GM19043 (cell line): Measurements from ENCODE around the gene APCDD1L.
"Not testable (repeated sequence)": the region's sequence is repeated elsewhere in the genome, so short reads cannot be mapped to it uniquely, and the experiment has no call there.

ENCODE experiments used
- ATAC-seq: cut with Tn5 transposase; IDR thresholded peaks from one replicate; pipeline ENCODE4 v1.9.1; 2021; ENCODE audit warnings: low read depth; ENCODE audit not compliant: unreplicated experiment

Gene APCDD1L

DNA sequence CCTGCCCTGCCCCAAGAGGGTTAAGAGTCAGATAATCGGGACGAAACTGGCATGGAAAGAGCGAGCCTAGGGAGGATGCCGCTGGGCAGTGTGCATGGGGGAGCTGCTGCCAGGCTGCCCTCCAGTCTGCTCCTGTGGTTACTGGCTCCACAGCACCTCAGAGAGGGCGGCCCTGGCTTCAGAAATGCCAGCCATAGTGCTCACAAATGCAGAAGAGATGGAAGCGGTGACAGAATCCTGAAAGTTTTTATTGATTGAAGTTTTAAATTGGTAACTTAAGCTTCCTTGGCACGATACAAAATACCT is 68.3 kb downstream of the APCDD1L start:
- no peak for ATAC-seq

DNA sequence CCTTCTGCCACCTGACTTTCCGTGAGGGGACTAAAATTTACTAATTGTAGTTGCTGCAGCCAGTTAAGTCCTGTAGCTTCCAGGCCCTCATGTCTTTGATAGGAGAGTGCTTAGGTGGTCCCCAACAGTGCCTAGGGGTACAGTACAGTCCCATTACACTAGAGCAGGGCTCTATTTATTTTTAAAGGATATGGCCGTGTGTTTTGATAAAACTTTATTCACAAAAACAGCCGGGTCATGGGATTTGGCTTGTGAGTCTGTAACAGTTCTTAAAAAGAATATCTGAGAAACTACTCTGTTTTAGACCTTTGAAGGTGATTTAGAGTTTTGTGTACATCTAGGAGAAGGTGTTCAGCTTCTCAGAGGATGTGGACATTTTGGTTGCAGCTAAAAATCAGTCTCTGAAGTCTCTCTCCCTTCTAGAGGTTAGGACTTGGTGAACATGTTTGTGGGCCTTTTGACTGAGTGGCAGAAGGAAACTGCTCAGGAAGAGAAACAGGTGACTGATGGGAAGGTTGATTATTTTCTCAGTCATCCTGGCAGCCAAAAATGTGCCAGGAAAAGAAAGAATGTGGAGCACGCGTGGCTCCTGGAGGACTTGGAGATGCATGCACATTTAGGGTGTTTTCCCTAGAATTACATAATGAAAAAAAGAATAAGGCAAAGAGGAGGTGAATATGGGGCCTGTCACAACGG is 68.8 kb downstream of the APCDD1L start:
- no peak for ATAC-seq

DNA sequence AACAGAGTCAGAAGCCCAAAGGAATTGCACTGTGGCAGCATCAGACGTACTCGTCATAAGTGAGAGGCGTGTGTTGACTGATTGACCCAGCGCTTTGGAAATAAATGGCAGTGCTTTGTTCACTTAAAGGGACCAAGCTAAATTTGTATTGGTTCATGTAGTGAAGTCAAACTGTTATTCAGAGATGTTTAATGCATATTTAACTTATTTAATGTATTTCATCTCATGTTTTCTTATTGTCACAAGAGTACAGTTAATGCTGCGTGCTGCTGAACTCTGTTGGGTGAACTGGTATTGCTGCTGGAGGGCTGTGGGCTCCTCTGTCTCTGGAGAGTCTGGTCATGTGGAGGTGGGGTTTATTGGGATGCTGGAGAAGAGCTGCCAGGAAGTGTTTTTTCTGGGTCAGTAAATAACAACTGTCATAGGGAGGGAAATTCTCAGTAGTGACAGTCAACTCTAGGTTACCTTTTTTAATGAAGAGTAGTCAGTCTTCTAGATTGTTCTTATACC is 70.4 kb downstream of the APCDD1L start:
- no peak for ATAC-seq

DNA sequence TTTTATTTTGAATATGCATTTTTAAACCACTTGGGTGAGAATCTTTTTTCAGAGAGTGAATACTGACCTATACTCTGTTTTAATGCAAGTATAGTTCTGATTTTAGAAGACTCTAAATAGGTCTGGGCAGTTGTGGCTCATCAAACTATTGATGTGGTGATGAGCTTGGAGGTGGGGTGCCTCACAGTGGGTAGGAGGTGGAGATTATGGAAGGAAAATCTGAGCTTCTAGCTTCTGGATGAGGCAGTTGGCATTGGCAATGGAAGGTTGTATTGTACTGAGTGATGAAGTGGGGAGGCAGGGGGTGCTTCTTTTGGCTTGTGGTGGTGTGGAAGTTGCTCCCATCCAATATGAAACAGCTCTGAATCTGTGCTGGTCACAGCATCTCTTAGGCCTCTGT is 73.5 kb downstream of the APCDD1L start:
- no peak for ATAC-seq

DNA sequence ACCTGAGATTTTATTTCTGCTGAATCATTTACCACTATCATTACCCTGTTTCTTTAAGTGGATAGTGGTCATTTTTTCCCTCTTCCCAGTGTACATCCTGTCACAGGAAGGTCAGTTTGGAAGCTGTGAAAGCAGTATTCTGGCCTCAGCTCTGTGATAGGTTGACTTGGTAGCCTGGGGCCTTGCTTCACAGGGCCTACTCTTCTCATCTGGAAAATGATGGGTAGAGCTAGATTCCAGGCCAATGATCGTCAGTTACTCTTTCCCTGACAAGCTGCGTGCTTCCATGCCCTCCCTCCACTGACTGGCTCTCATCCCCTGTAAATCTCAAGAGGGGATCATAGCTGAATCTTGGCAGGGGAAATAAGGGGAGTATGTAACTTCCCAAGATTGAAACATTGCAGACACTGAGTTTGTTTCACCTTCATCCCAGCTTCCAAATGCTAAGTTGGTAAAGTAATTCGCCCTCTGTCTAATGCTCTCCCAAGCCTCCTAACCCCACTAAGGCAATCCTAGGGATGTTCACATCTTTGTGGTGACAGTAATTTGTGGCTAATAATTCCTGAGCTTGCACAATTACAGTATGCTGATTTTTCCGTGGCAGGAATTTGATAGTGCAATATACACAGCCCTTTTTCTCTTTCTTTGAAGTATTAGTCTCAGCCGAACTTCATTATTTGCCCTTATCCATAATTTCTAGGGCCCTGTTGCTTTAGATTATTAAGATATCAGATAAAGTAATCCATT is 75.0 kb downstream of the APCDD1L start:
- ATAC-seq: no peak

DNA sequence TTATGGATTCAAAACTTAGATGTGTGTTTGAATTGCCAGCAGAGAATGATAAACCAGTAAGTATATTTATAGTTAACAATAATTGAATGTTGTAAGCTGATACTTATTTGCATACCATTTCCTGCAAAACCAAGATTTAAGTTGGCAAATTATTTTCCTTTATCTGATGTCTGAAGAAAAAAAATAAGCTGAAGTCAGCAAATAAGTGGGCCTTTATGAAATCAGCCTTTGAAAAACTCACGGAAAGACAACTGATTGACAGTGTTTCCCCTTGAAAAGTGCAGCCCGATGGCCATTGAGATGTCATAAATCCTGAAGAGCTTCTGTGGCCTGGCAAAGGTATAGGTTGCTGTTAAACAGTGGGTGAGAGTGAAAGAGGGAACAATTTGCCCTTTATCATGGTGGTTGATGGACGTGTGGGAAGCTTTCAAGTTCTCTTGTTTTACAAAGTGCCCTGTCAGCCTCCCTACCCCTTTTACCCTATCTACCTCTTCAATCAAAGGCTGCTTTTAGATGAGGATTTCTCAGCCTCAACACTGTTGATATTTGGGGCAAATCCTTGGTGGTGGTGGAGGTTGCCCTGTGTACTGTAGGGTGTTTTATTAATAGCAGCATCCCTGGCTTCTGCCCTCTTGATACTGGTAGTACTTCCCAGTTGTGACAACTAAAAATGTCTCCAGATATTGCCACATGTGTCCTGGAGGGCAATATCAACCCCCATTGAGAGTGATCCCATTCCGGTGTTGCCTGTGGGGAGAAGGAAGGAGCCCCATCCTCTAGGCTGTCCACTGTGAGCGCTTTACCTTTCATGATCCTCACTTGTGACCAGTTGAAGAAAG is 76.0 kb downstream of the APCDD1L start:
- no peak for ATAC-seq

DNA sequence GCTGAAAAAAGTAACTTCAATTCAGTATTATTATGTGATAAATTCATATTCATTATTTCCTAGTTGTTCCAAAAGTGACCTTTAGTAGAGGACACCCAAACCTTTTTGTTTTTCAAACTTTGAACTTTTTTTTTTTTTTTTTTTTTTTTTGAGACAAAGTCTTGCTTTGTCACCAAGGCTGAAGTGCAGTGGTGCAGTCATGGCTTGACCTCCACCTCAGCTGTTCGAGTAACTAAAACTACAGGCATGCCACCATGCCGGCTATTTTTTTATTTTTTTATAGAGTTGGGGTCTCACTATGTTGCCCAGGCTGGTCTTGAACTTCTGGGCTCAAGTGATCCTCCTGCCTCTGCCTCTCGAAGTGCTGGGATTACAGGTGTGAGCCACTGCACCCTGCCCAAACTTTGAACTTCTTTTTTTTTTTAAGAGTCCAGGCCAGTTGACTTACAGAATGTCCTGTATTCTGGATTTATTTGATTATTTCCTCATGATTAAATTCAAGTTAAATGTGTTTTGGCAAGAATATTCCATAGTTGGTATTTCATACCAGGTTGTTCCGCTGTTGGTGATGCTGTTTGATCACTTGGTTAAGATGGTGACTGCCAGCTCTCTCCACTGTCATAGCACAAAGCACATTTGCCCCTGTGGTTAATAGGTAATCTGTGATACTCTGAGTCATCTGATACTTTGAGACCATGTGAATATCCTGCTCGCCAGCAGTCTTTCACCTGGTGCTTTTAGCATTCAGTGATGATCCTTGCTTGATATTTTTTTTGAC is 78.1 kb downstream of the APCDD1L start:
- peak; percentile 83 for ATAC-seq

DNA sequence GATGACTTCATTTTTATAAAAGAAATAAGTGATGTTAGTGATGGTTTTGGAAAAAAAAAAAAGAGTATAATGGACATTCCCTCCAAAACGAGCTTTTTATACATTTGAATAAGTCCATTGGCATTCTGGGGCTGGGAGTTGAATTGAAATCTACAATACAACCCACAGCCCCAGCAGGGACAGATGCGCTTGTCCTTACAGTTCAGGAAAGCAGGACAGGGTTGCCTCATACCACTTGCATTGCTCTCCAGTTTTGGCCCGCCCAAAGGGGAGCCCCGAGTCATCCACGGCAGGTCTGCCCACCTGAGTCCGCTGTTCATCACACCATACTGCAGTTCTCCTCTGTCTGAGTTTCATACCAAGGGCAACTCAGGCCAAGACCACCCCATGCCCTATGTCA is 80.0 kb downstream of the APCDD1L start:
- ATAC-seq: no peak

DNA sequence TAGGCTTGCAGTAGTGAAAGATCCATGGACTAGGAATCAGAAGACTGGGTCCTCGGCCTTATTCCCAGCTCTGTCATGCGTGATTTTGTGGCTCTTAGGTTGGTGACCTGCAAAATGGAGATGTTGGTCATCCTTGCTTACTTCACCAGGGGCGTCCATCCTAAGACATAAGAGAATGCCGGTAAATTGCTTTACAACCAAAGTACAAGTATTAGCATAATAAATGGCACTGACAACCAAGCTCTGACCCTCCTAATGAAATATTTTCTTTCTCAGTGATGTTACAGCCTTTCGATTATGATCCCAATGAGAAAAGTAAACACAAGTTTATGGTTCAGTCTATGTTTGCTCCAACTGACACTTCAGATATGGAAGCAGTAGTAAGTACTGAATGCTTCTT is 80.9 kb downstream of the APCDD1L start:
- no peak for ATAC-seq

DNA sequence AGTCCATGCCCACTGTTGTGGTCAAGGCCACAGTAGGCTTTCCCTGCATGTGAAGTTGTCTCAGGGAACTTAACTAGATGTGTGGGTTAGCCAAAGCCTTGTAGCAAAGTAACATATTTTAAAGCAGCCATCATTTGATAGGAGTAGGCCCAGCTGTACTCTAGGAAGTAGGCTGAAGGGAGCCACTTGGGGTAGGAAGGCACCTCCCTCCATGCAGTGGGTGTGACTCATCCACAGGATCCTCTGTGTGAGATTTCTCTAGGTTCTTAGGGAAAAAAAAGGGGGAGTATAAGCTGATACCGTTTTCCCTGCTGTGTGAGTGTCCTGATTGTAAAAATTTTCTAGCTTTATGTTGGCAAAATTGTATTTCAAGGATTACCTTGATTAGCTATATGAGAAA is 81.4 kb downstream of the APCDD1L start:
- no peak for ATAC-seq

DNA sequence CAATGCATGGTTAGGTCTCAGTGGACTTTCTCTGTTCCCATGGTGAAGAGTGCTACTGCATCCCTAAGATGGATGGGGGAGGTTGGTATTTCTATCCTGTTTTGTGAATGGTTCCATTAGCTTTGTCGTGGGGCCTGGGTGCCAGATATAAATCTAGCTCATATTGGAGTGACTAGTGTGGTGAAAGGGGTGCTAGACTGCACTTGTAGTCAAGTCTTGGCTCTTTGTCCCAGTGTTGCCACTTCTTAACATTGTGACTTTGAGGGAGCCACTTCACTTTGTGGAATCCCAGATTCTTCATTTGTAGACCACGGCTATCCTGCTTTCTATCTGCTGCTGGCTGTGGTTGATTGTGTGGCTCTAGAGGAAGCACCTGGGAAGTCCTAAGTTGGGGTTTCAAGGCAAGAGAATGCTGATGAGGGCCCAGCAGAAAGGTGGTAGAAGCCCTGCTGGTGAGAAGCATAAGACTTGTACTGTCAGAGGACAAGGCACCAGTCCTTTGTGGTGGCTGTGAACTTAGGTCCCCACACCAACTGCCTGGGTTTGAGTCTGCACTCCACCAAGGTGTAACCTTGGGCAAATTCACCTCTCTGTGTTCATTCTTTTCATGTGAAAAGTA is 82.1 kb downstream of the APCDD1L start:
- no peak for ATAC-seq

DNA sequence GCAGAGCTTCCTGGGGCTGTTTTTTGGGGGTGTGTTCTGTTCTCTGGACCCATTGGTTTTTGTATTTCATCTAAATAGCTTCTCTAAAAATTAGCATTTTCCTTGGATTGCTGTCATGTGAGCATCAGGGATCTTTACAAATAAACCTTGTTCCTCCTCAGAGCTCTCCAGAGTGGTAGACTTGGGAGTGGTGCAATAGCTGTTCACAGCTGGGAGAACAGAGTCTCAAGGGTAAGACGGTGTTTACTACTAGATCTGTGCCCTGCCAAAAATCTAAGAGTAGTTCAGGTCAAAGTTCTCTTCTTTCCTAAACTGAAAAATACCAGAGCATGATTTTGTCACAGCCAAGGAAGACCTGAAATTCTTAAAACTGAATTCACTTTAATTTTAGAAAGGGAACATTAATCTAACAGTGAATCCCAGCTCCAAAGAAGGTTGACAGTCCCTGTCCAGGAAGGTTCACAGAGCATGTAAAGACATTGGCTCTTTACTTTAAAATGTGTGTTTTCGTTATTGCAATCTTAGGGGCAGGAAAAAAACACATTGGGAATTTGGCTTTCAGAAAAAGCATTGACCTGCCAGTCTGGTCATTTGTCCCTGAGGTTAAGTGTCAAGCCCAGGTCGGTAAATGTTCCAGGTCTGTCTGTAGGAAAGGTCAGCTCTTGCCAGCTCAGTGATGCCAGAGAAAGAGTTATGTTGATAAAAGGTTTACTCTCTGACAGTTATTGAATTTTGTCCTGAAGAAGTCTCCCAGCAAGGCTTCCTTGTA is 82.8 kb downstream of the APCDD1L start:
- no peak for ATAC-seq

DNA sequence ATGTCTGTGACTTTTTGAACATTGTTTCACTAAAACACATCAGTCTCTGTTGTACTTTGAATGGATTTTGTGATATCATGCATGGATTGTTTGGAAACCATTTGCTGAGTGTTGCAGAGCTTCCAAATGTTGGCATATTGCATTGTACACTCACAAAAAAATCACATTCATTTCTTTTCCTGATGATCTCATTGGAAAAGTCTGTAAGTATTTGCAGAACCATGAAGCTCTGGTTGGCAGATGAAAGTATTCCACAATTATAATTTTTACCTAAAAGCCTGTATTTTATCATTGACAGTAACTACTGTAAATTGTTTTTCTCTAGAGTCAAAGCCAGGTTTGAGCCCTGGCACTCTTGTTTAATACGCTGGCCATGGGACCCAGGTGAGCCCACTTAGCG is 84.1 kb downstream of the APCDD1L start:
- no peak for ATAC-seq

DNA sequence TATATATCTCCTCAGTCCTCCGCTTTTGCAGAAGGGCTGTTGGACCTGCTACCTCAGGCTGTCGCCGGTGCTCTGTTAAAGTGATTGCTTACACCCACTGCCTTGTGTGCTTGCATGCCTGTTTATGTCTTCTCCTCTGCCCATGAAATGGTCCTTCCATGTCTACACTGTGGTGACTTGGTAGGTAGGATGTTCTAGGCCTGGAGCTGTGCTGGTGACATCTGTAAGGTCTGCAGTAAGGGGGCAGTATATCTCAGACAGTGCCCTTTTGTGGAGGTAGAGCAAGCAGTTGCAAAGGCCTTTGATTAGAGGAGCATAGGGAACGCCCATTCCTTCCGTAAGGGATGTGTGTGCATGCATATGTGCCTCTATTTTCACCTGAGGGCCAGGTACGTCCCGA is 85.9 kb downstream of the APCDD1L start:
- ATAC-seq: no peak

DNA sequence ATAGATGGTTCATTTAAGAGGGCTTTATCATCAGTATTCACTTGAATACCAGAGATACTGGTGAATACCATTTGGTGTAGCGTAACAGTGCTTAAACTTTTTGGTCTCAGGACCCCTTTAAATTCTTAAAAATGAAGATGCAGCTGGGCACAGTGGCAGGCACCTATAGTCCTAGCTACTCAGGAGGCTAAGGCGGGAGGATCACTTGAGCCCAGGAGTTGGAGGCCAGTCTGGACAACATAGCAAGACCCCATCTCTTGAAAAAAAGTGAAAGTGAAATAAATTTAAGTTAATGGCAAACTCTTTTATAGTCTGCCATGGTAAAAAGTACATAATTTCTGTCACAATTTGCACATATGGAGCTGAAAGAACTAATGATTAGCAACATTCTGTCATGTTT is 86.8 kb downstream of the APCDD1L start:
- ATAC-seq: no peak

DNA sequence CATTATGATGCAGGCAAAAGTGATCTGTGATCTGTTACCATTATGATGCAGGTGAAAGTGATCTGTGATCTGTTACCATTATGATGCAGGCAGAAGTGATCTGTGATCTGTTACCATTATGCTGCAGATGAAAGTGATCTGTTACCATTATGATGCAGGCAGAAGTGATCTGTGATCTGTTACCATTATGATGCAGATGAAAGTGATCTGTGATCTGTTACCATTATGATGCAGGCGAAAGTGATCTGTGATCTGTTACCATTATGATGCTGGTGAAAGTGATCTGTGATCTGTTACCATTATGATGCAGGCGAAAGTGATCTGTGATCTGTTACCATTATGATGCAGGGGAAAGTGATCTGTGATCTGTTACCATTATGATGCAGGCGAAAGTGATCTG is 87.6 kb downstream of the APCDD1L start:
- ATAC-seq: not testable (repeated sequence)

DNA sequence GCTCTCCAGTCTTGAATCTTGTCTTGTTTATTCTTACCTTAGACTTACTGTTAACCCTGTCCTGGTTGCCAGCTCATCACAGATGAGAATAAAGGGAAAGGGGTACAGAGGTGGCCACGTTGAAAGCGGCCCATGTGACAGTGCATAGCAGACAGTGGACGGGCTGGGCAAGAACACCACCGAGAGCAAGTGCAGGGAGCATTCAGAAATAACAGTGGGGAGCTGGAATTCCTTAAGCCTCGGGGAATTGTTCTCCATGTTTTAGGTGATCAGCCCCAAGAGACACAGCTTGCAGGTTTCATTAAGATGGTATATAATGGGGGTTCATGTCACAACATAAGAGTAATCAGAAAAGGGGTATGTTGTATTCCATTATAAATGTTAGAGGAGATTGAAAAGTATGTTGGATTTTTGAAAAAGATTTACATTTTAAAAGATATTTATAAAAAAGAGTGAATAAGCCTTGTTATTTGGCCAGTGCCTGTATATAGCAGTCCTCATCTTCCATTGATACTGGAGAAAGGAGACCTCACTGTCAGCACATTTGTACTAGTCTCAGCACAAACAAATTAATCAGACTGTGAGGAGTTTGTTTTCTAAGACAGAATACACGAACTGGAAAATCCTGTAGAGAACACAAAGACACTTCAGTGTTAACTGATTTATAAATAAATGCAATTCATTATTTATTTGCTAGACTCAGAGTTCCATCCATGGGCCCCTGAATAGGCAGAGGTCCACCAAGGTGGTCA is 90.8 kb downstream of the APCDD1L start:
- no peak for ATAC-seq

DNA sequence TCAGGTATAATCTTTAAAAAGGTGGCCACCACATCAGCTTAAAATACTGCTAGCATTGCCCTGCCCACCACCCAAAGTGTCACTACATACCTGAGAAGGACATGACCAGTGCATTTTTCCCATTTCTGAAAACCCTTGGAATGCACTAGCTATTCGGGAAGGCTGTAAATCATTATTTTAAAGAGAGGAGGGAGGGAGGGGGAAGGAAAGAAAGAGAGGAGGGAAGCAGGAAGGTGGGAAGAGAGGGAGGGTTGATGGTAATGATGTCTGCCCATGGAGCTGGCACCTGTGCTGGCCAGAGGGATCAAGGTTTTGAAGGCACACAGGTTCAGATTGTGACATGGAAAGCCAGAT is 93.7 kb downstream of the APCDD1L start:
- ATAC-seq: no peak
